Activated naive CD4-positive, alpha-beta T cell treated with anti-CD3 and anti-CD28 coated beads, Interleukin-2, amount 50 U/mL, for 72 hours (primary cell): ENCODE measurements around the gene CMTM2. TPM values are rescaled to one million over a fixed set of nuclear protein-coding genes. Genes with fewer than 3 reads are reported as not detected.

ENCODE experiments used
- ATAC-seq, 2 donors: fragments of 150-1000 bp; cut with Tn5 transposase; 2 replicates each; pipeline ENCODE4 v1.10.0; 2021; ENCODE audit warnings: mild to moderate bottlenecking in 2 of 2, moderate library complexity in 2 of 2
- DNase-seq, 2 donors: peaks; one replicate each; pipeline ENCODE4 v3.0.0; 2021 to 2022; ENCODE audit warnings: low spot score in 2 of 2
- H3K27ac Mint-ChIP-seq, 2 donors: one replicate each; pipeline ENCODE4 v1.8.0; 2022; ENCODE audit warnings: mild to moderate bottlenecking in 2 of 2, mixed read lengths in 2 of 2
- H3K36me3 Mint-ChIP-seq, 2 donors: one replicate each; pipeline ENCODE4 v1.8.0; 2022; ENCODE audit warnings: mixed read lengths in 2 of 2
- H3K9me3 Mint-ChIP-seq, 2 donors: one replicate each; pipeline ENCODE4 v1.8.0; 2022; ENCODE audit warnings: mixed read lengths in 2 of 2
- total RNA-seq, 2 donors: library from RNA; stranded (reverse); gene quantifications; one replicate each; pipeline ENCODE4 v1.2.3, GENCODE V29; 2022

The CMTM2 gene
- total RNA-seq, 2 donors from 2014 or later, result 0.87 to 1.1 TPM

GRCh38 chr16:66568355-66568754 lies 10.9 kb upstream of the CMTM2 start:
- Mint-ChIP-seq H3K27ac (peak overlapping the region in 1 of 2 donors; percentile 44), H3K9me3 (no peaks in the 10 kb centered on the region), H3K36me3 (peaks cover 4 to 37% of the 10 kb centered on the region in 2 donors)
- ATAC-seq (no peak), DNase-seq (no peak)

GRCh38 chr16:66569131-66569530 lies 10.1 kb upstream of the CMTM2 start:
- no peak for DNase-seq
- no peak for ATAC-seq
- Mint-ChIP-seq H3K36me3 (peaks cover 4 to 35% of the 10 kb centered on the region in 2 donors), H3K9me3 (no peaks in the 10 kb centered on the region), H3K27ac (no peak overlapping the region)

DNA sequence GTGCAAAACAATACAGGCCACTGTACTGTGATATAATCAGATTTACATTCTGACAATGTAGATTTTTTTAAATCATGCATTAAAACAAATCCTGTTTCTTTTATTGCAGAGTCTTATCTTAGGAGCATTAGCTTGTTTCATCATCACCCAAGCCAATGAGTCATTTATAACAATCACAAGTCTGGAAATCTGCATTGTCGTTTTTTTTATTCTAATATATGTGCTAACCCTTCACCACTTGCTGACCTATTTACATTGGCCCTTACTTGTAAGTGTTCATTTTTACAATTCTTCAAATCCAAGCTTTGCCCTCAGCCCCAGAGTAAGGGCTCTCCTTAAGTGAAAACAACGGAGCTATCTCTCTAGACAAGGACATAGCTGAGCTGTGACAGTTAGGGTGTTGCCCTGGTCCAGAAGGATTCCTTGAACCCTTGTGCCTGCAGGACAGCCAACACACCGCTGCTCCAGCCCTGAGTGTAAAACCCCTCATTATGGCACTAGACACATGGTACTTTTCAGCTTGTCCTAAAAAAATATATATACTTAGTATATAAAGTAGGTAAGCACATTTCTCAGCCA lies 9.3 kb upstream of the CMTM2 start:
- H3K27ac Mint-ChIP-seq, result no peak overlapping the region
- H3K9me3 Mint-ChIP-seq, result no peaks in the 10 kb centered on the region
- no peak for DNase-seq
- peaks cover under 1 to 31% of the 10 kb centered on the region in 2 donors for H3K36me3 Mint-ChIP-seq
- ATAC-seq, result no peak

DNA sequence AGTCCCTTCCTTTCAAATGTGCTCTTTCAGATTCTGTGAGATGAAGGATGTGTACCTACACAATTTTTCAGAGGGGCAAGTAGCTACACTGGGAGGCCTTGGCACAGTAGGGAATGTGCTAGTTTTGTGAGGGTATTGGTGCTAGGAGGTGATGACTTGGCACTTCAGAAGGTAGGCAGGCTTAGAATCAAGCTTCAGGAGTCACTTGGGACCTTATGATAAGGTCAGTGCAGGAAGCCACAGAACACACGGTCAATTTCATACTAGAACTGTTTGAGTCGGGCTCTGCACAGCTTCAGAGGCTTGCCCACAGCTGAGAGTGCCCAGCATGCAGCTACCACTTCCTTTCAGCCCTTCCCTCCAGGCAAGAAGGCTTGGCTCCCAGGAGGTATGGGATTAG lies 6.9 kb upstream of the CMTM2 start:
- peaks cover 0 to 6% of the 10 kb centered on the region in 2 donors for H3K36me3 Mint-ChIP-seq
- DNase-seq, result no peak
- H3K9me3 Mint-ChIP-seq, result no peaks in the 10 kb centered on the region
- no peak overlapping the region for H3K27ac Mint-ChIP-seq
- peak in 1 of 2 donors; percentile 46 for ATAC-seq

DNA sequence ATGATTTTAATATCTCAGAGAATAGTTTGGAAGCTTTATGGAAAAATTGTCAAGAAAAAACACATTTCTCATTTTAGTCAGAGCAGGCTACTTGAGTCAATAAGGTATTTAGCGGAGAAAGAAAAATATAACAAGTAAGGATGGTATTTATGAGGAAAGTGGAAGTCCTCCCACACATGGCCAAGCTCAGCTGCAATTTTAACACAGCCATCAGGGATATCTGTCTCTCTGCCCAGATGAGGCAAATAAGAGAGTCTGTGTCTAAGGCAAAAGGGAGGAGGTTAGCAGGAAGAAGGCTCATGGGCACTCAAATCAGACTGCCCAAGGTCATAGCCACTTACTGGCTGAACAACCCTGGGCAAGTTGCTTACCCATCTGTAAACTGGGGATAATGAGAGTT lies 5.2 kb upstream of the CMTM2 start:
- ATAC-seq (no peak), DNase-seq (no peak)
- Mint-ChIP-seq H3K27ac (peak overlapping the region in 1 of 2 donors; percentile 47), H3K36me3 (no peaks in the 10 kb centered on the region), H3K9me3 (no peaks in the 10 kb centered on the region)

GRCh38 chr16:66574531-66574930 lies 4.7 kb upstream of the CMTM2 start:
- ATAC-seq (no peak), DNase-seq (no peak)
- Mint-ChIP-seq H3K27ac (no peak overlapping the region), H3K9me3 (no peaks in the 10 kb centered on the region), H3K36me3 (no peaks in the 10 kb centered on the region)

DNA sequence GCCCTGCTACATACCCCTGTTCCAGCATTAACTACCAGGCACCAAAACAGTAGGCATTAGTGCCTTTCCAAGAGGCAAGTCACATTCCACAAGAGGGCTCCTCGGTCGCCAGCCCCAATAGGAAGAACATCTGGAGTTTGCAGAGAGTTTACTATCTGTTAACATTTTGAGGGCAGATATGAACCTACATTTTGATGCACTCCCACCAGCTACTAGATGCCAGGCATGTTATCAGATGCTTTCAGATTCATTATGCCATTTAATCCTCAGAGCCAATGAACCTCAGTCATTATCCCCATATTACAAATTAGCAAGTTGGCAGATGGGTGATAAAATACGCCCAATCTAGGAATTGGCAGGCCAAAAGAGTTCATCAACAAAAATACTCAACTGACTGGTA lies 4.2 kb upstream of the CMTM2 start:
- no peak overlapping the region for H3K27ac Mint-ChIP-seq
- H3K36me3 Mint-ChIP-seq, result no peaks in the 10 kb centered on the region
- no peaks in the 10 kb centered on the region for H3K9me3 Mint-ChIP-seq
- DNase-seq (no peak), ATAC-seq (no peak)

DNA sequence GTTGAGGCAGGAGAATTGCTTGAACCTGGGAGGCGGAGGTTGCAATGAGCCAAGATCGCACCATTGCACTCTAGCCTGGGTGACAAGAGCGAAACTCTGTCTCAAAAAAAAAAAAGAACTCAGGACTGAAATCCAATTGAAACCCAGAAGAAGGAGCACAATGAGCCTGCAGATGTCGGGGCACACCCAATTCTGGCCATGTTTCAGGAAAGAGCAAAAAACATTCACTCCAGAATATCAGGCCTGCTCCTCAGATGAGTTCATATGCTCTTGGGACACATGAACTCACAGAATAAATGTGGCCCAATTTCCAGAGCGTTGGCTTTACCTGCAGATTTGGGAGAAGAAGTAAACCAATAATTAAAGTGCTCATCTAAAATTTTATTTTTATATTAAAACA lies 3.0 kb upstream of the CMTM2 start:
- Mint-ChIP-seq H3K27ac (no peak overlapping the region), H3K9me3 (no peaks in the 10 kb centered on the region), H3K36me3 (no peaks in the 10 kb centered on the region)
- no peak for DNase-seq
- ATAC-seq, result no peak

DNA sequence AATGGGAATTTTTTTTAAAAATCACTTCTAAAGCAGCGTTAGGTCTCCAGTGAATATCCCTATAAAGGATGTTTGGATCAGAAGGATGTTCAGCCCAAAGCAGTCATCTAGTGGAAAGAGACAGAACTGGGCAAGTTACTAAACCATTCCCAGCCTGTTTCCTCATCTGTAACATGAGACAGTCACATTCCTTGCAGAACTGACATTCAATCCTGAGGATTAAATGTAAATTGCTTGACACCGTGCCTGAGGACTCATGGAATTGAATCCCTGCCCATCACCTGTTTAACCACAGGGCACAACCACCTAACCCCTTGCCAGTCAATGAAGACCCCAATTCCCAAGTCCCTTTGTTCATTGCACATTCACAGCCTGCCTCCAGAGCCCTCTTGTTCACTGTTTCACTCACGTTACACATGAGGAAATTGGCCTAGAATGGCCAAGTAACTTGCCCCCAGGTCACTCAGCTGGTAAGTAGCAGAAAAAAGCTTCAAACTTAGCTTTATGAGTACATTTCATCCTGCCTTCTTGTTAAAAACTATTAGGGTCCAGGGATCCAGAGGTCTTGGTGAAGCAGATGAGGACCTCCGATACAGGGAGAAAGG lies 1.4 kb downstream of the CMTM2 start:
- ATAC-seq (no peak), DNase-seq (no peak)
- Mint-ChIP-seq H3K36me3 (no peaks in the 10 kb centered on the region), H3K27ac (no peak overlapping the region), H3K9me3 (no peaks in the 10 kb centered on the region)

DNA sequence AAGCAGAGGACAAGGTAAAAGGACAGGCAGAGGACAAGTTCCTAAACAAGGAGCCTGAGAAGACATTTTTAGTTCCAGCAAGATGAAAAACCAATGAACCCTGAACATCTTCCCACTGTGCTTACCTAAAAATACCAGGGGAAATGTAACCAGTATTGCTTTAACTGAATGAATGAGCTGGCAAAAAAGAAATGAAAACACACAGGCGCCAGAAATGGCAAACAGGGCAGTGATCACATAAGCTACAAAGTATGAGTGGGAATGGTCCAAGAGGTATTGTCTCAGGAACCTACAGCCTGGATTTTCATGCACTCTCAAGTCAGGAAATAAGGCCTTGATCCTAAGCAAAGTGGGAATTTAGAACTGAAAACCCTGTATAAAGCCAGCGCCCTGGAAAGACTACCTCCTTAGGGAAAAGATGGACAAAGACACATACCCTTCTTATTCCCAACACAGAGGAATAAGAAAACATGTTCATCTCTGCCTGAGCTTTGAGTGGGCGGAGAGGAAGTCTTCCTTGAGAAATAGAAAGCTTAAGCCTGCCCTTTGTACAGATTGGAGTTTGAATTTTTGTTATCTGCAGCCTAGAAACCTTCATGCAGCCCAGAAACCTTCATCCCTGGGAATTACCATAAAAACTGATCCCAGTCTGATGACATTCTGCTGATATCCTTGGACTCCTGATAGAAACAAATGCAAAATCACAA lies 2.1 kb downstream of the CMTM2 start:
- Mint-ChIP-seq H3K36me3 (no peaks in the 10 kb centered on the region), H3K9me3 (no peaks in the 10 kb centered on the region), H3K27ac (no peak overlapping the region)
- no peak for DNase-seq
- no peak for ATAC-seq

- no peak for ATAC-seq
These were observed 6.4 kb downstream of the CMTM2 start for GRCh38 chr16:66585481-66586239.

GRCh38 chr16:66587881-66588600 lies 8.8 kb downstream of the CMTM2 start:
- H3K9me3 Mint-ChIP-seq, result no peaks in the 10 kb centered on the region
- peak in 1 of 2 donors; percentile 13 for ATAC-seq
- H3K36me3 Mint-ChIP-seq, result no peaks in the 10 kb centered on the region
- no peak for DNase-seq
- peak overlapping the region in 1 of 2 donors; percentile 7 for H3K27ac Mint-ChIP-seq

More at GRCh38 chr16:66585481-66586239, 6.4 kb downstream of the CMTM2 start:
- Mint-ChIP-seq H3K27ac (peak overlapping the region in 1 of 2 donors; percentile 33), H3K9me3 (no peaks in the 10 kb centered on the region), H3K36me3 (no peaks in the 10 kb centered on the region)
- no peak for DNase-seq

- Mint-ChIP-seq H3K9me3 (no peaks in the 10 kb centered on the region), H3K36me3 (no peaks in the 10 kb centered on the region), H3K27ac (peak overlapping the region in 1 of 2 donors; percentile 77)
- DNase-seq (peak in 1 of 2 donors; percentile 66), ATAC-seq (peak; percentile 95 to 96)
These were observed 9.9 kb downstream of the CMTM2 start for GRCh38 chr16:66588981-66589713.

DNA sequence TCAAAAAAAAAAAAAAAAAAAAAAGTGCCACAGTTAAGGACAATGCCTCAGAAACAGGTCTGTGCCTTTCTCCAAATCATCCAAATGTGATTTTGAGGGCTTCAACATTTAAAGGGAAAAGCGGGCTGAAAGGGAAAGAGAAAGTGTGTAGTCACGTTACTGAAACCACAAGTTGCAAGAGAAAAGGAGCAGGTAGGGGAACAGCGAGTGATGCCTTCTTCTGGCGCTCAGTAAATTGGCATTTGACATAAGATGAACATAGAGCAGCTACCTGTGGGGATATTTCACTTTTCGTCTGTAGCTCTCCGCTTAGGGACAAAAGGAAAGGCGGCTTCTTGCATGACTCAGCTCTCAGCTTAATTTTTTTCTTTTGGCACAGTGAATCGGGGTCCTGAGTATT lies 11.1 kb downstream of the CMTM2 start:
- DNase-seq (no peak), ATAC-seq (peak; percentile 54 to 55)
- Mint-ChIP-seq H3K9me3 (no peaks in the 10 kb centered on the region), H3K36me3 (no peaks in the 10 kb centered on the region), H3K27ac (peak overlapping the region; percentile 77 to 94)

DNA sequence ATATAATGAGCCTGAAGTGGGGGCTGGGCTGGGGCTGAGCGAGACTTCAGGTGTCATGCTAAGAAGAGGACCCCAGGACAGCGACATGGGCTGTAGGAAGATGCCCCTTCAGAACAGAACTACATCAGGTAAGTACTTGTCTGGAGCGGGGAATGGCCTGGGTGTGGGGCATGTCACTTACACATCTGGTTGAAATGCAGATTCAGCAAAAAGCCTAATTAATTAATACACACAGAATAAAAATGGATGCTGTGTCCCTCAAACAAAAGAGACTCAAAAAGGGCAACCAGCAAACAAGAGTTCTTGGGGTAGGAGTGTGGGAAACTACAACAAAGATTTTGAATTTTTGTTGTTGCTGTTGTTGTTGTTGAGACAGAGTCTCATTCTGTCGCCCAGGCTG lies 11.8 kb downstream of the CMTM2 start:
- Mint-ChIP-seq H3K27ac (peak overlapping the region in 1 of 2 donors; percentile 77), H3K9me3 (no peaks in the 10 kb centered on the region), H3K36me3 (no peaks in the 10 kb centered on the region)
- DNase-seq (no peak), ATAC-seq (no peak)

- Mint-ChIP-seq H3K36me3 (no peaks in the 10 kb centered on the region), H3K27ac (no peak overlapping the region), H3K9me3 (no peaks in the 10 kb centered on the region)
- ATAC-seq (no peak), DNase-seq (no peak)
These were observed 13.0 kb downstream of the CMTM2 start for GRCh38 chr16:66592241-66592640.
